Measurements from ENCODE around the gene MEPCE.

MEPCE gene

GRCh38 chr7:100390286-100391009 lies 39.2 kb upstream of the MEPCE start:
- Histone ChIP-seq H3K4me1 (ENCODE audit: low read length) (no peaks in the 10 kb centered on the region), H3K36me3 (replicated peaks; ENCODE audit: insufficient read depth, low read length) (no peaks in the 10 kb centered on the region), H3K27ac (ENCODE audit: low read length) (no peak overlapping the region), H3K4me3 (ENCODE audit: low read length) (no peak overlapping the region), H2AFZ (ENCODE audit: low read length) (no peak overlapping the region), H3F3A (ENCODE audit: insufficient read depth, low read length) (peaks cover 5% of the 10 kb centered on the region), H3K9me3 (replicated peaks; ENCODE audit: insufficient read depth, low read length) (no peaks in the 10 kb centered on the region), H3K27me3 (replicated peaks; ENCODE audit: insufficient read depth, low read length) (peaks cover 3% of the 10 kb centered on the region; the same call in 1 of the 2 replicates), H3K4me2 (ENCODE audit: low read depth, low read length) (no peak overlapping the region), H3K9me2 (replicated peaks; ENCODE audit: insufficient read depth, low read length) (no peaks in the 10 kb centered on the region), H4K20me1 (ENCODE audit: insufficient read depth, low read length) (no peaks in the 10 kb centered on the region), H3K79me2 (ENCODE audit: low read length) (no peaks in the 10 kb centered on the region), H3K9ac (ENCODE audit: low read length) (no peak overlapping the region)
- TF ChIP-seq CTCF (IDR thresholded peaks at IDR 0.05; ENCODE audit: low read length), result no peak
- DNase-seq, result no peak

- peaks cover 11% of the 10 kb centered on the region for H3K27me3 ChIP-seq (replicated peaks; ENCODE audit: insufficient read depth, low read length)
- no peaks in the 10 kb centered on the region for H4K20me1 ChIP-seq (ENCODE audit: insufficient read depth, low read length)
- no peak overlapping the region for H3K4me2 ChIP-seq (ENCODE audit: low read depth, low read length)
- H3K36me3 ChIP-seq (replicated peaks; ENCODE audit: insufficient read depth, low read length), result no peaks in the 10 kb centered on the region
- no peak for DNase-seq
- no peak overlapping the region for H3K9ac ChIP-seq (ENCODE audit: low read length)
- H3K4me1 ChIP-seq (ENCODE audit: low read length), result peaks cover 18% of the 10 kb centered on the region
- no peaks in the 10 kb centered on the region for H3K79me2 ChIP-seq (ENCODE audit: low read length)
- TF ChIP-seq CTCF (IDR thresholded peaks at IDR 0.05; ENCODE audit: low read length) (no peak), EZH2 (optimal IDR thresholded peaks at IDR 0.05; ENCODE audit: low read depth, low read length) (no peak), EZH2phosphoT487 (IDR thresholded peaks at IDR 0.05; ENCODE audit: low read length) (no peak)
- H3F3A ChIP-seq (ENCODE audit: insufficient read depth, low read length), result peaks cover 21% of the 10 kb centered on the region
- no peaks in the 10 kb centered on the region for H3K9me2 ChIP-seq (replicated peaks; ENCODE audit: insufficient read depth, low read length)
- no peaks in the 10 kb centered on the region for H3K9me3 ChIP-seq (replicated peaks; ENCODE audit: insufficient read depth, low read length)
- H3K27ac ChIP-seq (ENCODE audit: low read length), result no peak overlapping the region
- H2AFZ ChIP-seq (ENCODE audit: low read length), result no peak overlapping the region
- no peak overlapping the region for H3K4me3 ChIP-seq (ENCODE audit: low read length)
Measured at GRCh38 chr7:100393233-100393905, 36.3 kb upstream of the MEPCE start.

- Histone ChIP-seq H3K9ac (ENCODE audit: low read length) (no peak overlapping the region), H3K79me2 (ENCODE audit: low read length) (no peaks in the 10 kb centered on the region), H3K4me3 (ENCODE audit: low read length) (no peak overlapping the region), H4K20me1 (ENCODE audit: insufficient read depth, low read length) (no peaks in the 10 kb centered on the region), H3F3A (ENCODE audit: insufficient read depth, low read length) (peaks cover 21% of the 10 kb centered on the region), H3K4me2 (ENCODE audit: low read depth, low read length) (no peak overlapping the region), H3K4me1 (ENCODE audit: low read length) (peaks cover 18% of the 10 kb centered on the region), H3K9me3 (replicated peaks; ENCODE audit: insufficient read depth, low read length) (no peaks in the 10 kb centered on the region), H3K27me3 (replicated peaks; ENCODE audit: insufficient read depth, low read length) (peaks cover 18% of the 10 kb centered on the region), H3K27ac (ENCODE audit: low read length) (no peak overlapping the region), H2AFZ (ENCODE audit: low read length) (no peak overlapping the region), H3K36me3 (replicated peaks; ENCODE audit: insufficient read depth, low read length) (no peaks in the 10 kb centered on the region), H3K9me2 (replicated peaks; ENCODE audit: insufficient read depth, low read length) (no peaks in the 10 kb centered on the region)
- no peak for TF ChIP-seq EZH2 (optimal IDR thresholded peaks at IDR 0.05; ENCODE audit: low read depth, low read length)
- TF ChIP-seq CTCF (IDR thresholded peaks at IDR 0.05; ENCODE audit: low read length), result no peak
- no peak for TF ChIP-seq EZH2phosphoT487 (IDR thresholded peaks at IDR 0.05; ENCODE audit: low read length)
- no peak for DNase-seq
Measured at GRCh38 chr7:100394077-100394476, 35.6 kb upstream of the MEPCE start.
